ENCODE data around the gene SLC38A11. TPM values are rescaled to one million over a fixed set of nuclear protein-coding genes. Genes with fewer than 3 reads are reported as not detected.

Gene SLC38A11
- total RNA-seq, 1 donor from 2014 or later, result 2.2 TPM

DNA sequence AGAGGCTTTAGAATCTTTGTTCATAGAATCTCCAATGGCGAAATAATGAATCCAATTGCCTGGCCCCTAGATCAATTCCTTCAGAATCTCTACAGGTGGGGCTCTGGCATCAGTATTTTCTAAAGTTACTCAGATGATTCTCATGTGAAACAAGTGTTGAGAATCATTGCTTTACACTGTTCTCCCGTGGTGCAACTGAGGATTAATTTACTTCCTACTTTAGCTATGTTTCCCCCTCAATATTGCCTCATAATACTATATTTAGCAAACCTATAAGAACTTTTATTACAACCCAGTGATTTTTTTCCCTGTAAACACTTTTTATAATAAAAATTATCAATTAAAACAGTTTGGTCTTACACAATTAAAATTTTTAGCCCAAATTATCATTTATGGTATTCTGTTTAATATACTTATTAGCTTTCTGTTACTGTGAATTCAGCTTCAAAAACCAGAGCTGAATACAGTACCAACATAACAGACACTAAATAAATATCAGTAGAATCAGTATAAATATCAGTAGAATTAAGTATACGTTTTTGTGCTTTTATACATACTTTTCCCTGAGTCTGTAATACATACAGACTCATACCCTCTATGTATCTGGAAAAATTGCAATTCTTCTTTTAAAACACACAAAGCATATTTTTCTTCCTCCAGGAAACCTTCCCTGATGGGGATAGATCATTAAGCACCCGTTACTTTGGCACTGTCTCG lies 20.8 kb downstream of the SLC38A11 start:
- Histone ChIP-seq H3K27me3 (no peaks in the 10 kb centered on the region), H3K27ac (no peak overlapping the region), H3K4me1 (no peaks in the 10 kb centered on the region), H3K36me3 (no peaks in the 10 kb centered on the region), H3K9me3 (no peaks in the 10 kb centered on the region), H3K4me3 (no peak overlapping the region)
- intact Hi-C loops (cut with DNase I), result no loop called here
- TF ChIP-seq POLR2A (IDR thresholded peaks at IDR 0.05) (no peak), POLR2AphosphoS5 (IDR thresholded peaks at IDR 0.05; ENCODE audit: insufficient read depth in 1 of 2, low read depth in 1 of 2) (no peak)
- TF ChIP-seq, protein P1, sequence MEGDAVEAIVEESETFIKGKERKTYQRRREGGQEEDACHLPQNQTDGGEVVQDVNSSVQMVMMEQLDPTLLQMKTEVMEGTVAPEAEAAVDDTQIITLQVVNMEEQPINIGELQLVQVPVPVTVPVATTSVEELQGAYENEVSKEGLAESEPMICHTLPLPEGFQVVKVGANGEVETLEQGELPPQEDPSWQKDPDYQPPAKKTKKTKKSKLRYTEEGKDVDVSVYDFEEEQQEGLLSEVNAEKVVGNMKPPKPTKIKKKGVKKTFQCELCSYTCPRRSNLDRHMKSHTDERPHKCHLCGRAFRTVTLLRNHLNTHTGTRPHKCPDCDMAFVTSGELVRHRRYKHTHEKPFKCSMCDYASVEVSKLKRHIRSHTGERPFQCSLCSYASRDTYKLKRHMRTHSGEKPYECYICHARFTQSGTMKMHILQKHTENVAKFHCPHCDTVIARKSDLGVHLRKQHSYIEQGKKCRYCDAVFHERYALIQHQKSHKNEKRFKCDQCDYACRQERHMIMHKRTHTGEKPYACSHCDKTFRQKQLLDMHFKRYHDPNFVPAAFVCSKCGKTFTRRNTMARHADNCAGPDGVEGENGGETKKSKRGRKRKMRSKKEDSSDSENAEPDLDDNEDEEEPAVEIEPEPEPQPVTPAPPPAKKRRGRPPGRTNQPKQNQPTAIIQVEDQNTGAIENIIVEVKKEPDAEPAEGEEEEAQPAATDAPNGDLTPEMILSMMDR (IDR thresholded peaks at IDR 0.05), result no peak
- DNase-seq (ENCODE audit: extremely low spot score in 2 of 2), result no peak

DNA sequence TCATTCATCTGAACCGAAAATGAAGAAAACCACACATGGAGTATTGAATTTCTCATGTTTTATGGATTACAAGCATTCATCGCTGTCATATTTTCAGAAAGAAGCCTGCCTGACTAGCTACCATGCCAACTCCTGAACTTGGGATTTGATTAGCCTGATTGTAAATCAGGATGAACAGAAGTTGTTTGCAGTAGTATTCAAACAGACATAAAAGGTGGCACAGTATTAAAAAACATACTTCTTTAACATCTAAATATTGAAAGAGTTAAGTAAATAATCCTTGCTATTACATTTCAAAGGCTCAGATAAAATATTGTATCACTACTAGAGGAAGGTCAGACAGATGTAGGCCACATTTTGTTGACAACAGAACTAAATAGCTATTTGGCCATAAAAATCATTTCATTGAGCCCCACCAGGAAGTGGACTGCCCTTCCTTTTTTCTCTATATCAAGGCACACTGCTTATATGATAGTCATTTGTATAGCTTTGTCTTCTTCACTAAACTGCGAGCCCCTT lies 21.6 kb downstream of the SLC38A11 start:
- Histone ChIP-seq H3K36me3 (no peaks in the 10 kb centered on the region), H3K27me3 (no peaks in the 10 kb centered on the region), H3K9me3 (no peaks in the 10 kb centered on the region), H3K4me1 (no peaks in the 10 kb centered on the region), H3K27ac (no peak overlapping the region), H3K4me3 (no peak overlapping the region)
- no peak for DNase-seq (ENCODE audit: extremely low spot score in 2 of 2)
- intact Hi-C loops (cut with DNase I), result no loop called here
- TF ChIP-seq, protein P1 (IDR thresholded peaks at IDR 0.05), result no peak
- TF ChIP-seq POLR2AphosphoS5 (IDR thresholded peaks at IDR 0.05; ENCODE audit: insufficient read depth in 1 of 2, low read depth in 1 of 2) (no peak), POLR2A (IDR thresholded peaks at IDR 0.05) (no peak)

DNA sequence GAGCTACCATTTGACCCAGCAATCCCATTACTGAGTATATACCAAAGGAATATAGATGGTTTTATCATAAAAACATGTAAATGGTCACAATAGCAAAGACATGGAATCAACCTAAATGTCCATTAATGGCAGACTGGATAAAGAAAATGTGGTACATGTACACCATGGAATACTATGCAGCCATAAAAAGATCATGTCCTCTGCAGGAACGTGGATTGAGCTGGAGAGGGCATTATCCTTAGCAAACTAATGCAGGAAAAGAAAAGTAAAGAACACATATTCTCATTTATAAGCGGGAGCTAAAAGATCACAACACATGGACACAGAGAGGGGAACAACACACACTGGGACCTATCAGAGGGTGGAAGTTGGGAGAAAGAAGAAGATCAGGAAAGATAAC lies 22.9 kb downstream of the SLC38A11 start:
- no peaks in the 10 kb centered on the region for H3K36me3 ChIP-seq
- TF ChIP-seq POLR2AphosphoS5 (IDR thresholded peaks at IDR 0.05; ENCODE audit: insufficient read depth in 1 of 2, low read depth in 1 of 2), result no peak
- TF ChIP-seq POLR2A (IDR thresholded peaks at IDR 0.05), result no peak
- TF ChIP-seq, protein P1 (IDR thresholded peaks at IDR 0.05), result no peak
- intact Hi-C loops (cut with DNase I), result no loop called here

DNA sequence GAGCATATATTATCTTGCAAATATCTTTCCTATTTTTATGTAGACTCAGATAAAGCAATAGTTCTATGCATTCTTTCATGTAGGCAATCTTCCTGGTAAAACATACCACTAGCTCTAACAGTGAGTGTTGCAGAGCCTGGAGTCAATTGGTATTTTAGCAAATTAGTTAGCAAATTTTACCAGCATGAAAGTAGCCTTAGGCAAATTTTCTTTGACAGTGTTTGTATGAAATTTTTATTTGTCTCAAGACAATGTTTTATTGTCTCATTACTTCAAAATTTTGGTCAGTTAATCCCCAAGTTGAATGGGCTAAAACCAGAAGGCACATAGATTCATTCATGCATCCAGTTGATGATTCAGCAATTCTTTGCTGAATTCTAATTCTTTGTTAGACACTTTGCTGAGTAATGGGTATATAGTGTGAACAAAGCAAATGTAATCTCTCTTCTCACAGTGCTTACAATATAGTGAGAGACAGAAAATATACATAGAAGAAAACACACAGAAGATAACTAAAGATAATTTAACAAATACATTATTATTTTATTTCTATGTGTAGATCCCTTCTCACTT lies 27.1 kb downstream of the SLC38A11 start:
- no peak for DNase-seq (ENCODE audit: extremely low spot score in 2 of 2)
- Histone ChIP-seq H3K36me3 (no peaks in the 10 kb centered on the region), H3K9me3 (no peaks in the 10 kb centered on the region), H3K4me3 (no peak overlapping the region), H3K27me3 (no peaks in the 10 kb centered on the region), H3K27ac (no peak overlapping the region), H3K4me1 (no peaks in the 10 kb centered on the region)
- TF ChIP-seq POLR2AphosphoS5 (IDR thresholded peaks at IDR 0.05; ENCODE audit: insufficient read depth in 1 of 2, low read depth in 1 of 2) (no peak), POLR2A (IDR thresholded peaks at IDR 0.05) (no peak)
- TF ChIP-seq, protein P1 (IDR thresholded peaks at IDR 0.05), result no peak
- intact Hi-C loops (cut with DNase I), result no loop called here

More for the DNA sequence above, 22.9 kb downstream of the SLC38A11 start:
- H3K4me3 ChIP-seq, result no peak overlapping the region
- no peak overlapping the region for H3K27ac ChIP-seq
- no peaks in the 10 kb centered on the region for H3K27me3 ChIP-seq
- no peaks in the 10 kb centered on the region for H3K9me3 ChIP-seq
- DNase-seq (ENCODE audit: extremely low spot score in 2 of 2), result no peak
- H3K4me1 ChIP-seq, result no peaks in the 10 kb centered on the region

DNA sequence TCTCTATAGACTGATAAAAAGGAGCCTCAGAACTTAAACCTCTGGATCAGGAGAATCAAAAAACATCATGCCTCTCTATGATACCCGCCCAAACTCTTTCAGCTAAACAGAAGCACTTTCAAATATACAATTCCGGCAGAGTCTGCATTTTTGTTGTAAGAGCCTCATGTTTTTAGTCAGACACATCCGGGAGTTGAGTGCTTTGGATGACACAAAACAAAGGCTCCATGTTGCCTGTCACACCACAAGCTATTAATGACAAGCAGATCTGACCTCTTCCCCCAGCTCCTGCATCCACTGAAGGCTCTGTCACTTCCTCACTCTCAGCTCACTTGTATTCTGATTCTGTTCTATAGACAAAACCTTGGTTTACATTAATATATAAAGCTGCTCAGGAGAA lies 33.2 kb downstream of the SLC38A11 start:
- Histone ChIP-seq H3K4me1 (no peaks in the 10 kb centered on the region), H3K27me3 (no peaks in the 10 kb centered on the region), H3K27ac (no peak overlapping the region), H3K4me3 (no peak overlapping the region), H3K36me3 (no peaks in the 10 kb centered on the region), H3K9me3 (no peaks in the 10 kb centered on the region)
- TF ChIP-seq, protein P1 (IDR thresholded peaks at IDR 0.05), result no peak
- TF ChIP-seq POLR2AphosphoS5 (IDR thresholded peaks at IDR 0.05; ENCODE audit: insufficient read depth in 1 of 2, low read depth in 1 of 2) (no peak), POLR2A (IDR thresholded peaks at IDR 0.05) (no peak)
- intact Hi-C loops (cut with DNase I), result no loop called here
- DNase-seq (ENCODE audit: extremely low spot score in 2 of 2), result no peak

Data from vagina (tissue), 2 donors.